Fibroblast of skin of right biceps (primary cell): ENCODE data around the gene TBC1D8B.
"Not testable (repeated sequence)": the region's sequence is repeated elsewhere in the genome, so short reads cannot be mapped to it uniquely, and the experiment has no call there.

Experiments
- DNase-seq: peaks from one replicate; pipeline ENCODE4 v3.0.0-alpha.2; 2013

Gene TBC1D8B

DNA sequence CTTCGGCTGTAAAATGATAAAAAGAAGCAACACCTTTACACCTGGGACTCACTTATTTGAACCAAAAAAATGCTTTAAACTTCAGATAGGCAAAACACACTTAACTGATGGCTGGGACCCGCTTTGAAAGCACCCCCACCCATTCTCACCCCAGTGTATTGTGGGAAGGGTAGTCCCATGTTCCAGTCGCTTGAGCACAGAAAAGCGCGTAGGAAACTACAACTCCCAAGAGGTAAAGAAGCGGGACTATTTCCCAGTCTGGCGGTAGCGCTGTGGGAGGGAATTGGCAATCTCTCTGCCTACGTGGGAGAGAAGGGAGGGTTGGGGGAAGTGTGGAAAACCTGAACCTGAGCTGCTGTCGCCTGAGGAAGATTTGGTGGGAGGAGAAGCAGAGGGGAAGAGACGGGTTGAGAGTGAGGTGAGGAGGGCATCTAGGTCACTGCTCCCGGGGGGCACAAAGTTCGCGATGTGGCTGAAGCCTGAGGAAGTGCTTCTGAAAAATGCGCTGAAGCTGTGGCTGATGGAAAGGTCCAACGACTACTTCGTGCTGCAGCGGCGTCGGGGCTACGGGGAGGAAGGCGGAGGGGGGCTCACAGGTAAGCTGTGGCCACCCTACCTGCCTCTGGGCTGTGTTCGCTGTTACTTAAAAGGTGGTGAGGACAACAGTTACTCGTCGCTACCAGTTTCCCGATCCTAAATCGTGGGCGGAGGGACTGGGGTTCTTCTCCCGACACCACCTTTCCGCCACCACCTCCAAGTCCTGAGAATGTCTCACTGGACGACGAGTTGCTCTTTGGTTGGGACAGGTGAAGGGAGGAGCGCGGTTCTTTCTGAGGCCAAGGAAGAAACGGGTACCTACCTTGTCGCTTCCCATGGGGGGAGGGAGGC is at the start of gene TBC1D8B:
TBC1D8B (plus strand) TSS at position 286 of the 888 bp plus-strand sequence; CDS start at position 467, 181 bp downstream.
- DNase-seq, result peak; percentile 94

DNA sequence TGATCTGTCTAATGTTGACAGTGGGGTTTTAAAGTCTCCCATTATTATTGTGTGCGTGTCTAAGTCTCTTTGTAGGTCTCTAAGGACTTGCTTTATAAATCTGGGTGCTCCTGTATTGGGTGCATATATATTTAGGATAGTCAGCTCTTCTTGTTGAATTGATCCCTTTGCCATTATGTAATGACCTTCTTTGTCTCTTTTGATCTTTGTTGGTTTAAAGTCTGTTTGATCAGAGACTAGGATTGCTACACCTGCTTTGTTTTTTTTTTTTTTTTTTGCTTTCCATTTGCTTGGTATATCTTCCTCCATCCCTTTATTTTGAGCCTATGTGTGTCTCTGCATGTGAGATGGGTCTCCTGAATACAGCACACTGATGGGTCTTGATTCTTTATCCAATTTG is 33.2 kb upstream of the TBC1D8B start:
- DNase-seq, result not testable (repeated sequence)

DNA sequence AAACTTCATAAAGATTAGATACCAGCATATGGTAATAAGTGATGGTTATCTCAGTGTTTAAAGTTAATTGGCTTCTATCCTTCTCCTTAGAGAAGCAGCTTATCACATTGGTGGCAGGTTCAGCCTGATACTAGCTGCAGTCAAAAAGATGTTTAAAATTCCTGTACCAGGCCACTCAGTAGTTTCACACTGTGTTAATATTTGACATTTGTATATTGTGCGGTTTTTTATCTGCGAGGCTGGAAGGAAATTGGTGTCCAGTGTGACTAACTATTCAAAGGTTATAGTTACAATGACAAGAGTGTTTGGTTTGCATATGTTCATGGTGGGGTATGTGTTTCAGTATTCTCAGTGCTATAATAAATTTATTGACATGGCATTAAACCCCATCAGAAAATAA is 27.5 kb upstream of the TBC1D8B start:
- DNase-seq, result no peak

GRCh38 chrX:106780264-106780663 is 22.2 kb upstream of the TBC1D8B start:
- no peak for DNase-seq

DNA sequence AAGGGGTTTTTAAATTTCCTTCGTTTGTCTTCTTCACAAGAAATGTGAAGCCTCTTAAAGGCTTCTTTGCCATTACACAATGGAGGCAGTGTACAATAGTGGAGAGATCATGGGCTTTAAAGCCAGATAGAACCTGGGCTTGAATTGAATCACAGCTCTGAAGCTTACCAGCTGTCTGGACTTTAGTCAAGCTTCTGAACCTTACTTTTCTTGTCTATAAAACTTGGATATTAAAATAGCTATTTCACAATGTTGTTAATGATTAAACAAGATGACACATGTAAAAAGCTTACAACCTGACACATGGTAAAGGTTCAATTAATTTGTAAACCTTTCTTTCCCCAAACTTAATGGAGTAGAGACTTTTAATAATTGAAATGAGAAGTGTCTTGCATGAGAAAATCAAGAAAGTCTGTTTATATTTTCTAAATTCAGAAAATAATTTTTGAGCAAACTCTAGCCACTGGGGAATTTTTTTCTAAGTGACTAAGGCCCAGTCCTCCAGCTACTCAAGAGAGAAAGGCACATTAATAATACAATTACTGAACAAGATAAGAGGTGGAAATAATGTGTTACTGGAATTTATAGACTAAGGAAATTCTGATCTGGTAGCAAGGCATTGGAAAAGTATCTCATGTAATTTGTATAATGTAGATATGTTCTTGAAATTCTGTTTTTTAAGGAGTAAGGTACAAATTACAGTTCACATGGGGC is 21.7 kb upstream of the TBC1D8B start:
- no peak for DNase-seq

- DNase-seq, result no peak
These were observed 18.8 kb upstream of the TBC1D8B start for GRCh38 chrX:106783716-106784115.

GRCh38 chrX:106791495-106791894 is 11.0 kb upstream of the TBC1D8B start:
- no peak for DNase-seq

GRCh38 chrX:106802063-106802387 is 448 bp upstream of the TBC1D8B start:
- DNase-seq, result peak; percentile 42

GRCh38 chrX:106811131-106811910 is 8.8 kb downstream of the TBC1D8B start:
- no peak for DNase-seq

GRCh38 chrX:106812930-106813329 is 10.5 kb downstream of the TBC1D8B start:
- not testable (repeated sequence) for DNase-seq

DNA sequence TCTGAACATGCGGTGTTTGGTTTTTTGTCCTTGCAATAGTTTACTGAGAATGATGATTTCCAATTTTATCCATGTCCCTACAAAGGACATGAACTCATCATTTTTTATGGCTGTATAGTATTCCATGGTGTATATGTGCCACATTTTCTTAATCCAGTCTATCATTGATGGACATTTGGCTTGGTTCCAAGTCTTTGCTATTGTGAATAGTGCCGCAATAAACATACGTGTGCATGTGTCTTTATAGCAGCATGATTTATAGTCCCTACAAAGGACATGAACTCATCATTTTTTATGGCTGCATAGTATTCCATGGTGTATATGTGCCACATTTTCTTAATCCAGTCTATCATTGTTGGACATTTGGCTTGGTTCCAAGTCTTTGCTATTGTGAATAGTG is 11.6 kb downstream of the TBC1D8B start:
- not testable (repeated sequence) for DNase-seq

- DNase-seq, result no peak
These were observed 60.7 kb downstream of the TBC1D8B start for GRCh38 chrX:106862972-106863688.

GRCh38 chrX:106863697-106864096 is 61.2 kb downstream of the TBC1D8B start:
- DNase-seq, result no peak

DNA sequence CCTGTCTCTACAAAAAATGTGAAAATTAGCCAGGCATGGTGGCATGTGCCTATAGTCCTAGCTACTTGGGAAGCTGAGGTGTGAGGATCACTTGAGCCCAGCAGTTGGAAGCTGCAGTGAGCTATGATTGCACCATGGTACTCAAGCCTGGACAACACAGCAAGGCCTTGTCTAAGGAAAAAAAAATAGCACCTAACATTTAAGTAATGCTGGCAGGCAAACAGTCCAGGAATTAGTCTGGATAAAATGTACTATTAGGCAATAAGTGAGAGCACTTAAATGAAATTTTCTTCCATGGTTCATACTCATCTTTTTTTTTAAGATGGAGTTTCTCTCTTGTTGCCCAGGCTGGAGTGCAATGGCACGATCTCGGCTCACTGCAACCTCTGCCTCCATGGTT is 70.3 kb downstream of the TBC1D8B start:
- DNase-seq, result not testable (repeated sequence)

DNA sequence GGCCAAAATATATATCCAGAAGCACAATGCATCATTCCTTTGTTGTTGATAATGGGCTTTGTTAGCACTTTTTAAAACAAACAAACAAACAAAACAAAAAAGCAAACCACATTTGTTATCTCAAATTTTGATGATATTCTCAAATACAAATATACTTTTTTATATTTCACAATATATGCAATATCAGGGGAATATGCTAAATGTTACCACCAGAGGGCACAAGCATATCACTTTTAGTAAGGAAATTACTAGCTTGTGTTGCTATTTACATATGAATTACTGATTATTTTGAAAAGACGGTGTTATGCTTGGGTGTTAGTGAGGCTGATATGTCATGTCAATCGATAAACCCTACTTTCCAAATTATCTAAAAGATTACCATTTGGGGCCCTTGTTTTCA is 71.6 kb downstream of the TBC1D8B start:
- DNase-seq, result peak; percentile 7

- DNase-seq, result no peak
These were observed 72.7 kb downstream of the TBC1D8B start for GRCh38 chrX:106875151-106875550.

DNA sequence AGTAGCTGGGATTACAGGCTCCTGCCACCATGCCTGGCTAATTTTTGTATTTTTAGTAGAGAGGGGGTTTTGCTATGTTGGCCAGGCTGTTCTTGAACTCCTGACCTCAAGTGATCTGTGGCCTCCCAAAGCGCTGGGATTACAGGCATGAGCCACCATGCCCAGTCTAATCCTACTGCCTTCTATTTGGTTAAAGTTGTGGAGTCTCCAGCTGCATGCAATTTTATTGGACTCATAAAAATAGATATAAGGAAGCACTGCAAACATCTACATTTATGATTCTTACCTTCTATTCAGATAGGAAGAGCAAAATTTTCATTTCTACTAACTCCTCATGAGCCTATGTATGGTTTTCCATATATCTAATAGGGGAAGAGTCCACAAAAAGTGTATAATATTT is 87.0 kb downstream of the TBC1D8B start:
- no peak for DNase-seq

GRCh38 chrX:106891762-106892460 is 89.4 kb downstream of the TBC1D8B start:
- no peak for DNase-seq

GRCh38 chrX:106894392-106894909 is 92.0 kb downstream of the TBC1D8B start:
- DNase-seq, result peak; percentile 67

DNA sequence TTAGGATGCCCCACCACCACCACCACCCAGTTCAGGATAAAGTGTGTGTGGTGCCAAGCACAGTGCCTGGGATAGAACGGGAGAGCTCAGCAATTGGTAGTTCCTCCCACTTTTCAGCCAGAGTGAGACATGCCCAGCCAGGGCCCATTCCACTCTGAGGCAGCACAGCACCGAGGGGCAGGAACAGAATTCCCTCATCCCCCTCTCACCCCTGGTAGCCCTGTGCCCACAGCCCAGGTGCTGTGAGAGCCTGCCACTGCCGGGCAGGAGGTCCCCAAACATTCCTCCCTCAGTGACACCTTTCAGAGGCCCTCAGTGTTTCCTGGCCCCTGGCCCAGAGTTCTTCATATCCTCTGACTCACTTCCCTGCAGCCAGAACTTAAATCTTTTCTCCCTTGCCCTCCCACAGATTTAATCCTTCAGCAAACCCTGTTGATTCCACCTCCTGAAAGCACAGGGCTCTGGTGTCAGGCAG is 92.5 kb downstream of the TBC1D8B start:
- peak; percentile 78 for DNase-seq

GRCh38 chrX:106897259-106897658 is 94.8 kb downstream of the TBC1D8B start:
- peak; percentile 51 for DNase-seq

DNA sequence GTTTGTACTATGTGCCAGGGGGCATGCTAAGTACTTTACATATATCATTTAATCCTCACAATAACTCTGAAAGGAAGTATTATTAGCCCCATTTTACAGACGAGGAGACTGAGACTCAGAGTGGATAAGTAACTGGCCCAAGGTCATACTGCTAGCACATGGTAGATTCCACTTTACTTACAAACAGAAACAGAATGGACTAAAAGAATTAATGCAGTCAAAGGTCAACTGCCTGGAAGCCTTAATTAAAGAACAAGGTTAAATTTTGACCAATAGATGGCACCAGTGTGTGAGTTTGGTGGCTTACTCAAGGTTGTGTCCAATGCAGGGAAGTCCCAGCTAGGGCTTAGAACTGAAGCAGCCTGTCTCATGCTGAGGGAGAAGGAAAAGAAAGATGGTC is 96.0 kb downstream of the TBC1D8B start:
- peak; percentile 37 for DNase-seq
